DND-41 (cell line): Measurements from ENCODE around the gene RAD51C.
"Not testable (repeated sequence)": the region's sequence is repeated elsewhere in the genome, so short reads cannot be mapped to it uniquely, and the experiment has no call there.

ENCODE experiments used
- CTCF ChIP-seq: IDR thresholded peaks from 2 replicates; pipeline ENCODE4 v1.5.1; 2012; ENCODE audit warnings: borderline replicate concordance, low read length, moderate library complexity, mild to moderate bottlenecking; ENCODE audit not compliant: poor library complexity, severe bottlenecking; ENCODE audit errors: extremely low read depth
- EZH2 ChIP-seq: IDR thresholded peaks from 3 replicates; pipeline ENCODE4 v1.6.1; 2012; ENCODE audit warnings: borderline replicate concordance, low read depth, mild to moderate bottlenecking, moderate library complexity, low read length, inconsistent platforms; ENCODE audit not compliant: severe bottlenecking

- TF ChIP-seq CTCF, EZH2: not testable (repeated sequence)
Measured at GRCh38 chr17:58659714-58660084, 32.7 kb upstream of the RAD51C start.
